MM.1S (cell line): ENCODE measurements around the gene GJD4.

Source experiments
- DNase-seq: peaks from one replicate; pipeline ENCODE4 v3.0.0-alpha.2; 2015
- H2AFZ ChIP-seq: fragments of 300-600 bp; sonication (generic); 2 replicates; pipeline ENCODE4 v1.6.0; 2016; ENCODE audit warnings: antibody characterized with exemption, low read length
- H3F3A ChIP-seq: fragments of 300-600 bp; sonication (generic); 2 replicates; pipeline ENCODE4 v1.6.1; 2016; ENCODE audit warnings: mild to moderate bottlenecking, antibody characterized with exemption, low read length, moderate library complexity, mixed read lengths; ENCODE audit not compliant: insufficient read depth
- H3K27ac ChIP-seq: fragments of 300-600 bp; sonication (generic); 2 replicates; pipeline ENCODE4 v1.5.1; 2016; ENCODE audit warnings: mild to moderate bottlenecking, low read length
- H3K27me3 ChIP-seq: fragments of 300-600 bp; sonication (generic); replicated peaks from 2 replicates; pipeline ENCODE4 v1.6.0; 2016; ENCODE audit warnings: low read length; ENCODE audit not compliant: insufficient read depth
- H3K36me3 ChIP-seq: fragments of 300-600 bp; sonication (generic); replicated peaks from 2 replicates; pipeline ENCODE4 v1.6.1; 2016; ENCODE audit warnings: mild to moderate bottlenecking, low read length, mixed read lengths; ENCODE audit not compliant: insufficient read depth
- H3K4me1 ChIP-seq: fragments of 300-600 bp; sonication (generic); 2 replicates; pipeline ENCODE4 v1.6.1; 2016; ENCODE audit warnings: low read length, mixed read lengths
- H3K4me2 ChIP-seq: fragments of 300-600 bp; sonication (generic); 2 replicates; pipeline ENCODE4 v1.6.0; 2016; ENCODE audit warnings: low read depth, low read length
- H3K4me3 ChIP-seq: fragments of 300-600 bp; sonication (generic); 2 replicates; pipeline ENCODE4 v1.5.1; 2016; ENCODE audit warnings: low read length, mixed read lengths
- H3K79me2 ChIP-seq: fragments of 300-600 bp; sonication (generic); 2 replicates; pipeline ENCODE4 v1.6.1; 2016; ENCODE audit warnings: mixed run types, low read length, mixed read lengths
- H3K9ac ChIP-seq: fragments of 300-600 bp; sonication (generic); 2 replicates; pipeline ENCODE4 v1.6.1; 2016; ENCODE audit warnings: low read length, mixed read lengths
- H3K9me2 ChIP-seq: fragments of 300-600 bp; sonication (generic); replicated peaks from 2 replicates; pipeline ENCODE4 v1.6.1; 2016; ENCODE audit warnings: mild to moderate bottlenecking, low read length, mixed read lengths; ENCODE audit not compliant: insufficient read depth
- H3K9me3 ChIP-seq: fragments of 300-600 bp; sonication (generic); replicated peaks from 2 replicates; pipeline ENCODE4 v1.6.1; 2016; ENCODE audit warnings: mild to moderate bottlenecking, low read length, mixed read lengths; ENCODE audit not compliant: insufficient read depth
- H4K20me1 ChIP-seq: fragments of 300-600 bp; sonication (generic); 2 replicates; pipeline ENCODE4 v1.6.1; 2016; ENCODE audit warnings: mild to moderate bottlenecking, low read length, moderate library complexity, mixed read lengths; ENCODE audit not compliant: insufficient read depth
- CTCF ChIP-seq: fragments of 300-600 bp; sonication (generic); IDR thresholded peaks from 2 replicates; pipeline ENCODE4 v1.5.1; 2016; ENCODE audit warnings: antibody characterized with exemption, low read length, mixed read lengths
- EZH2 ChIP-seq: fragments of 300-600 bp; sonication (generic); optimal IDR thresholded peaks from 2 replicates; pipeline ENCODE3; 2017; ENCODE audit warnings: low read depth, mild to moderate bottlenecking, antibody characterized with exemption, low read length, mixed read lengths
- EZH2phosphoT487 ChIP-seq: fragments of 300-600 bp; sonication (generic); IDR thresholded peaks from 2 replicates; pipeline ENCODE4 v1.6.1; 2018; ENCODE audit warnings: antibody characterized with exemption, low read length

Gene GJD4

DNA sequence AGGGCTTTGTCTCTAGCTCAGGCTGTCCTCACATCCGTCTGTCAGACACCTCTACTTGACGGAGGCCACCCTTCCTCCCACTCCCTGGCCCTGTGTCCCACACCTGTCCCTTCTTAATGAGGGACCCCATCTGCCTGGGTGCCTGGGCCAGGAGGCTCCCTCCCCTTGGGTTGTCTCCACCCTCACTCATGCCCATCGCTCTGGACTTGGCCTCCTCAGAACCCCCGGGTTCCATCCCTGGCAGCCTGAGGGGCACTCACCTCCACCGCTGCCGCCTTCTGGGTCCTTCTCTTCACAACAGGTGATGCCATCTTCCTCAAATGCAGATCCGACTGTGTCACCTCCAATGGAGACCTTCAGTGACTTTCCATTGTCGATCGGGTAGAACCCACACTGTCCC lies 20.2 kb upstream of the GJD4 start:
- Histone ChIP-seq H3K4me3 (no peak overlapping the region), H2AFZ (no peak overlapping the region), H3K4me1 (no peaks in the 10 kb centered on the region), H3K79me2 (no peaks in the 10 kb centered on the region), H3K9me2 (no peaks in the 10 kb centered on the region), H3F3A (no peaks in the 10 kb centered on the region), H3K27me3 (no peaks in the 10 kb centered on the region), H3K36me3 (no peaks in the 10 kb centered on the region), H3K9me3 (no peaks in the 10 kb centered on the region), H3K27ac (no peak overlapping the region), H3K9ac (no peak overlapping the region), H3K4me2 (no peak overlapping the region), H4K20me1 (no peaks in the 10 kb centered on the region)
- TF ChIP-seq EZH2phosphoT487 (no peak), EZH2 (no peak), CTCF (no peak)
- DNase-seq: no peak

DNA sequence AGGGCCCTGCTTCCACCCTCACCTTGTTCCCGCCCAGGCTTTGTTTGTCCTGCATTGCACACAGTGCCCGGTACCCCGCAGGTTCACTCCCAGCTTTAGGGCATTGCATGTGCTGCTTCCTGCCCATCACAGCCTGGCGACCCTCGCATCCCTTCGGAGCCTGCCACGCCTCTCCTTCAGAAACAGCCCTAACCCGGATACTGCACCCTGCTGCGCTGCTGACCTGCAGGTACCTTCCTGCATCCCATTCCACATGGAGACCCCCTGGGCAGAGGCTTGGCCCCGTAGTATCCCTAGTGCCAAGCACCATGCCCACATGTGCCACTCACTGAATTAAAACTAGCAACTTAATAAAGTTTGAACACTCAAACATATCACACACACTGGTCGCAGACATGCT lies 19.8 kb upstream of the GJD4 start:
- Histone ChIP-seq H3K27ac (no peak overlapping the region), H2AFZ (no peak overlapping the region), H3K9me2 (no peaks in the 10 kb centered on the region), H3K27me3 (no peaks in the 10 kb centered on the region), H3F3A (no peaks in the 10 kb centered on the region), H3K4me3 (no peak overlapping the region), H3K9ac (no peak overlapping the region), H4K20me1 (no peaks in the 10 kb centered on the region), H3K4me2 (no peak overlapping the region), H3K79me2 (no peaks in the 10 kb centered on the region), H3K4me1 (no peaks in the 10 kb centered on the region), H3K9me3 (no peaks in the 10 kb centered on the region), H3K36me3 (no peaks in the 10 kb centered on the region)
- no peak for DNase-seq
- TF ChIP-seq CTCF (no peak), EZH2phosphoT487 (no peak), EZH2 (no peak)

DNA sequence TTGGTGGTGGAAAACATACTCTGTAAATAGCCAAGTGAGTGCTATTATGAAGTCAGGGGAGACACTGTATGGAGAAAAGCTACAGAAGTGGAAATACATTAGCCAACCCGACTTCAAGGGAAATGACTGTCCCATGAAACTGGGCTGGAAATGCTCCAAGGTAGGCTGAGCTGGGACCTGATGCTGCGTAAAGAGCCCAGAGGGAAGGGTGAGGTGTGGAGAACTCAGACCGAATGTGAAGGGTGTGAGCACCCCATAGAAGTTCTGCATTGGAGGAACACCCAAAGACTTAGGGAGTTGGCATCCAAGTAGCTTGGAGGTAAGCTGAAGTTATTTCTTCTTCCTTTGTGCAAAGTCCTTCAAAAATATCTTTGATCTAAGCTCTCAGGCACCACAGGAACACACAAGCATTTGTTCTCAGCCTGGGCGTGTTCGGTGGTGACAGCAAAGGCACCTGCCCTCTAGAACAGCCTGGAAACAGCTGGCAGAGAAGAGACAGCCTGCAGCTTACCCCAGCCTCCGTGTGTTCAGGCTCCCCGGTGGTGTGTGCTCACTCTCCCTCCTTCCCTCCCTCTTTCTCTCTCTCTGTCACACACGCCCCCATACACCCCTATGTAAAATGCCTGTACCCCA lies 19.1 kb upstream of the GJD4 start:
- H3K4me2 ChIP-seq: no peak overlapping the region
- H3K9me2 ChIP-seq: no peaks in the 10 kb centered on the region
- no peaks in the 10 kb centered on the region for H3F3A ChIP-seq
- no peaks in the 10 kb centered on the region for H4K20me1 ChIP-seq
- H3K4me3 ChIP-seq: no peak overlapping the region
- no peak for TF ChIP-seq CTCF
- no peak for TF ChIP-seq EZH2
- no peak for TF ChIP-seq EZH2phosphoT487
- DNase-seq: no peak
- H3K27ac ChIP-seq: no peak overlapping the region
- H3K27me3 ChIP-seq: no peaks in the 10 kb centered on the region
- H3K9ac ChIP-seq: no peak overlapping the region
- no peaks in the 10 kb centered on the region for H3K4me1 ChIP-seq
- no peaks in the 10 kb centered on the region for H3K9me3 ChIP-seq
- no peak overlapping the region for H2AFZ ChIP-seq
- no peaks in the 10 kb centered on the region for H3K79me2 ChIP-seq
- no peaks in the 10 kb centered on the region for H3K36me3 ChIP-seq
